ENCODE results near the gene ANK3. TPM values are rescaled to one million over a fixed set of nuclear protein-coding genes. Genes with fewer than 3 reads are reported as not detected.

ANK3 gene
- total RNA-seq, 6 experiments from 2014 or later = not detected

DNA sequence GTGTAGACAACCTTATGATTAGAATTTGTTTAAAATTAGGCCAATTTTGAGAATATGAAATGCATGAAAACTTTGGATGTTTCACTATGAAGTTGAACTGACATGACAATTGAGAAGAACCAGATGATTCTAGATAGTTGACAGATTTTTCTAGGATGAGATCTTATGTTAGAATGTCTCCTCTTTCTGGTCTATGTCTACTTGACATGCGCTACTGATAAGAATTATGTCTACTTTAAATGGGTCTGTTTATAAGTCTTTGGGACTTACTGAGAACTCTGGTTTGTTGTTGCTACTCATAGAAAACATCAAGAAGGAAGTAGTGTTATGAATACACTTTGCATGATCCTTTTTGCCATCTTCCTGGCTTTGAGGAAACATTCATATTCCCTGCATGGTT, 255.1 kb downstream of the ANK3 start:
- Mint-ChIP-seq H3K4me3 (no peak overlapping the region), H3K27ac (no peak overlapping the region), H3K36me3 (ENCODE audit: low read depth) (no peaks in the 10 kb centered on the region), H3K9me3 (no peaks in the 10 kb centered on the region), H3K4me1 (ENCODE audit: low read depth) (no peaks in the 10 kb centered on the region), H3K27me3 (ENCODE audit: insufficient read depth) (peaks cover 5% of the 10 kb centered on the region)
- DNase-seq = no peak
- TF ChIP-seq, protein P1, sequence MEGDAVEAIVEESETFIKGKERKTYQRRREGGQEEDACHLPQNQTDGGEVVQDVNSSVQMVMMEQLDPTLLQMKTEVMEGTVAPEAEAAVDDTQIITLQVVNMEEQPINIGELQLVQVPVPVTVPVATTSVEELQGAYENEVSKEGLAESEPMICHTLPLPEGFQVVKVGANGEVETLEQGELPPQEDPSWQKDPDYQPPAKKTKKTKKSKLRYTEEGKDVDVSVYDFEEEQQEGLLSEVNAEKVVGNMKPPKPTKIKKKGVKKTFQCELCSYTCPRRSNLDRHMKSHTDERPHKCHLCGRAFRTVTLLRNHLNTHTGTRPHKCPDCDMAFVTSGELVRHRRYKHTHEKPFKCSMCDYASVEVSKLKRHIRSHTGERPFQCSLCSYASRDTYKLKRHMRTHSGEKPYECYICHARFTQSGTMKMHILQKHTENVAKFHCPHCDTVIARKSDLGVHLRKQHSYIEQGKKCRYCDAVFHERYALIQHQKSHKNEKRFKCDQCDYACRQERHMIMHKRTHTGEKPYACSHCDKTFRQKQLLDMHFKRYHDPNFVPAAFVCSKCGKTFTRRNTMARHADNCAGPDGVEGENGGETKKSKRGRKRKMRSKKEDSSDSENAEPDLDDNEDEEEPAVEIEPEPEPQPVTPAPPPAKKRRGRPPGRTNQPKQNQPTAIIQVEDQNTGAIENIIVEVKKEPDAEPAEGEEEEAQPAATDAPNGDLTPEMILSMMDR (IDR thresholded peaks at IDR 0.05) = no peak

DNA sequence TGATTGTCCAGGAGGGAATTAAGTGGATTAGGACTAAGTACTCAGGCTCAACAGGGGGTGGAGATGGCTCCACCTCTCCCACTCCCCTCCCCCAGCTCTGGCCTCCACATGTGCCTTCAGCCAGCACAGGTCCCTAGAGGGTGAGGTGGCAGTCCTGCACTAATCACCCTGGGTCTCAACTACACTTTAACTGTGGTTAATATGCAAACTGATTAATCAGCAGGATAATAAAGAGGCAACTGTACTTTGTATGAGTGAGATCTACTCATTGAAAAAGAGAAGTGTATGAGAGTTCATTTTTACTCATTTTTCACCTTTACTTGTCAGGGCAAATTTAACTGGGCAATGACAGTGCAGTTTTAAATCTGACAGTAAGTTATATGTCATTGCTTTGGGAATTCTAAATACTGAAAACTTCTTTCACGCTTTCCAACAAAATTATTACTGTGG, 259.5 kb downstream of the ANK3 start:
- H3K27ac Mint-ChIP-seq = no peak overlapping the region

DNA sequence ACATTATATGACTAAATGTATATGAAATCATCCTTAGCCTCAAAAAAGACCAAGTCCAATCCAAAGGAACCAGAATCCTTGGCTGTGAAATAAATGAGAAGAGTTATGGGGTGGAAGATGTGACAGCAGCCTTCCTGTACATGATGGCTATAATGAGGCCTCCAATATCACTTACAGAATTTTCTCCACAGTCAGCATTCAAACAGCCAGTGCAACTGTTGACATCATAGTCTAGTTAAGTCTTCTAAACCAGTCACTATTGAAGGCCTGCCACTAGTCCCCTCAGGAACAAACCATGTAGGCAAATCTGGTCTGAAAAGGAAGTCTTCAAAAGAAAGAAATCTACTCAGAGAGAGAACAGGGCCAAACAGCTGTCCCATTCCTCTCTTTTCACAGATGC, 263.8 kb downstream of the ANK3 start:
- Mint-ChIP-seq H3K4me3 (no peak overlapping the region), H3K9me3 (no peaks in the 10 kb centered on the region), H3K36me3 (ENCODE audit: low read depth) (no peaks in the 10 kb centered on the region), H3K27ac (no peak overlapping the region), H3K27me3 (ENCODE audit: insufficient read depth) (peaks cover 2% of the 10 kb centered on the region; the same call in 1 of the 2 replicates), H3K4me1 (ENCODE audit: low read depth) (peaks cover 22% of the 10 kb centered on the region)
- DNase-seq = no peak
- TF ChIP-seq, protein P1 (IDR thresholded peaks at IDR 0.05) = no peak

More for the DNA sequence above, 259.5 kb downstream of the ANK3 start:
- Mint-ChIP-seq H3K36me3 (ENCODE audit: low read depth) (no peaks in the 10 kb centered on the region), H3K27me3 (ENCODE audit: insufficient read depth) (peaks cover 3% of the 10 kb centered on the region), H3K4me3 (no peak overlapping the region), H3K9me3 (no peaks in the 10 kb centered on the region), H3K4me1 (ENCODE audit: low read depth) (no peaks in the 10 kb centered on the region)
- TF ChIP-seq, protein P1 (IDR thresholded peaks at IDR 0.05) = no peak
- DNase-seq = no peak

DNA sequence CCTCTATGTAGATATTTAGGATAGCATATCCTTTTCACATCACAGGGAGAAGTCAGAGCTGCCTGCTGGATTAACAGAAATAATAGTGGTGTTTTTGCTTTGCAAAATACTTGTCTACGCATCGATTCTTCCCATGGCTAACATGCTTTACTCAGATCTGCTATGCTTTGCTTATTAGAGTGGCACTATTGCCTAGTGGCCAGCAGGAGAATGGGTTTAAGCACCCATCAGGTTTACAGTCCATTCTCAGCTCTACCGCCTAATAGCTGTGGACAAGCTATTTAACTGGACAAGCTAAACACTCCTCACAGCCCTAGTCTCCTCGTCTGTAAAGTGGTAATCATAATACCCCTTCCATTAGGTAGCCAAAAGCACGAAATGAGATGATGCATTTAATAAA, 265.1 kb downstream of the ANK3 start:
- no peak overlapping the region for H3K27ac Mint-ChIP-seq
- H3K9me3 Mint-ChIP-seq = no peaks in the 10 kb centered on the region
- H3K4me3 Mint-ChIP-seq = no peak overlapping the region
- no peaks in the 10 kb centered on the region for H3K36me3 Mint-ChIP-seq (ENCODE audit: low read depth)
- peaks cover 2% of the 10 kb centered on the region; the same call in 1 of the 2 replicates for H3K27me3 Mint-ChIP-seq (ENCODE audit: insufficient read depth)
- DNase-seq = no peak
- peaks cover 22% of the 10 kb centered on the region for H3K4me1 Mint-ChIP-seq (ENCODE audit: low read depth)
- TF ChIP-seq, protein P1 (IDR thresholded peaks at IDR 0.05) = 0 out of 2 replicates have a peak, but pooled peaks have one; percentile 20

DNA sequence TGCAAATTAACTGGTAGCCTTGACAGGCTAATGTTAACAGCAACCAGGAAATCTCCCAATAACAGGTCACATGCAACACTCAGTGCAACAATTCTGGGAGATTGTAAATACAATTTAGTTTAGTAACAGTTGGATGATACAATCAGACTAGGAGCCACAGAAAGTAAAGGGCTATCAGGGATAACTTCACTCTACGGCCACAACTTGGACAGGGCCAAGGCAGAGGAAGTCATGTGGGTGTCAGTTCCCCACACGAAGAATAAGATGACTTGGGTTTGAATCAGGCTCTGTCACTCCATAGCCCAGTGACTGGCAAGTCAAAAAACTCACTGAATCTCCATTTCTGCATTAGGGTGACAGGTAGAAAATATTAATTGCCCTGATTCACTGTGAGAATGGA, 266.0 kb downstream of the ANK3 start:
- Mint-ChIP-seq H3K27ac (peak overlapping the region; percentile 43), H3K4me3 (peak overlapping the region; percentile 10), H3K4me1 (ENCODE audit: low read depth) (peaks cover 22% of the 10 kb centered on the region), H3K27me3 (ENCODE audit: insufficient read depth) (no peaks in the 10 kb centered on the region), H3K9me3 (no peaks in the 10 kb centered on the region), H3K36me3 (ENCODE audit: low read depth) (no peaks in the 10 kb centered on the region)
- DNase-seq = peak; percentile 12
- TF ChIP-seq, protein P1 (IDR thresholded peaks at IDR 0.05) = no peak

DNA sequence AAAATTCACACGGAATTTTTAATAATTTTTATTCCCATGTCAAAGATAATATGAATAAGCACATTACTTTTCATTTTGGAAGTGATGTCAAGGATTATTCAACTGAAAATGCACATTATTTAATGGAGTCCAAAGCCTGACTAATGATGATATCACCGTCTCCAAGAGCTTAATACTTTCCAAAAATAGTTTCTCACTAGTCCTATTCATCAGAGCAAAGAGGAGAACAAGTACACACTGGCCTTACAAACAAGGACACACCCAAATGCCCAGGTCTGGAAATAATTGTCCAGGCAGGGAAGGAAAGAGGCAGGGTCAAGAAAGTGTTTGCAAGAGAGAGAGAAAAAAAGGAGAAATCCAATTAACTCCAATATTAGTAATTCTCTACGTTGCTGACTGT, 266.5 kb downstream of the ANK3 start:
- H3K27me3 Mint-ChIP-seq (ENCODE audit: insufficient read depth) = no peaks in the 10 kb centered on the region
- no peaks in the 10 kb centered on the region for H3K36me3 Mint-ChIP-seq (ENCODE audit: low read depth)
- TF ChIP-seq, protein P1 (IDR thresholded peaks at IDR 0.05) = no peak
- peak; percentile 77 for DNase-seq
- peak overlapping the region; percentile 10; the same call in 1 of the 2 replicates for H3K4me3 Mint-ChIP-seq
- H3K4me1 Mint-ChIP-seq (ENCODE audit: low read depth) = peaks cover 22% of the 10 kb centered on the region
- H3K27ac Mint-ChIP-seq = peak overlapping the region; percentile 43
- H3K9me3 Mint-ChIP-seq = no peaks in the 10 kb centered on the region
